HG03135 (cell line): ENCODE data around the gene ASAP3.

Experiments used
- ATAC-seq: cut with Tn5 transposase; IDR thresholded peaks from one replicate; pipeline ENCODE4 v1.9.1; 2021; ENCODE audit warnings: mild to moderate bottlenecking, moderate library complexity; ENCODE audit not compliant: unreplicated experiment

ASAP3 gene

DNA sequence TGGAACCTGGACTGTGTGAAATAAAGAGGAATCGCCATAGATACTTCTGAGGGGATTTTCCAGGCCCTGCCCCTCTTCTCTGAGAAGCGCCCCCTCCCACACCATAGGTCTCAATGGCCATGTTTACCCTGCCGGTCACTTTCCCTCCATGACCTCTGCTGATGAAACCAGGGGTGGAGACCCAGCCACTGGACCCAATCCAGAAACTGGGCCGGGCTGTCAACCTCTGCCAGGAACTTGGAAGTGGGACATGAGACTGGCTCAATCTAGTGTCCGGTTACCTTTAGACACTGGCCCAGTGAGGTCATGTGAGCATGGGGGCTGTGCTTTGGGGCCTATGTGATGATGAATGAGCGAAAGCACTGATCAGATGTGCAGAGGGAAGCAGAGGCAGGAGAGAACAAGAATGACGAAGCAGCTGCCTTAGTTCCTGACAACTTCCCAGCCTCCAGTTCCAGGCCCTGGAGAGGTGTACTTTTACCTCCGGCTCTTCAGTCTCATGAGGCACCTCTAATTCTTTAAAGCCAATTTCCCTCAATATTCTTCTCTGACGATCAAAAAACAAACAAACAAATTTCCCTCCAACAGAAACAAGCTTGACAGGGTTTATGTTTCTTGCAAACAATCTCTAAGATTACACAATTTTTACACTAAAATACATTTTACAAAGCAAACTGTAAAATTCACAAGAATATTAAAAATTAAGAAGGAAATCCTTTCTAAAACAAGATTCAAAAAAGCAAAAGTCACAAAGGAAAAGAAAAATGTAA, 4.9 kb downstream of the ASAP3 start:
- ATAC-seq = no peak

DNA sequence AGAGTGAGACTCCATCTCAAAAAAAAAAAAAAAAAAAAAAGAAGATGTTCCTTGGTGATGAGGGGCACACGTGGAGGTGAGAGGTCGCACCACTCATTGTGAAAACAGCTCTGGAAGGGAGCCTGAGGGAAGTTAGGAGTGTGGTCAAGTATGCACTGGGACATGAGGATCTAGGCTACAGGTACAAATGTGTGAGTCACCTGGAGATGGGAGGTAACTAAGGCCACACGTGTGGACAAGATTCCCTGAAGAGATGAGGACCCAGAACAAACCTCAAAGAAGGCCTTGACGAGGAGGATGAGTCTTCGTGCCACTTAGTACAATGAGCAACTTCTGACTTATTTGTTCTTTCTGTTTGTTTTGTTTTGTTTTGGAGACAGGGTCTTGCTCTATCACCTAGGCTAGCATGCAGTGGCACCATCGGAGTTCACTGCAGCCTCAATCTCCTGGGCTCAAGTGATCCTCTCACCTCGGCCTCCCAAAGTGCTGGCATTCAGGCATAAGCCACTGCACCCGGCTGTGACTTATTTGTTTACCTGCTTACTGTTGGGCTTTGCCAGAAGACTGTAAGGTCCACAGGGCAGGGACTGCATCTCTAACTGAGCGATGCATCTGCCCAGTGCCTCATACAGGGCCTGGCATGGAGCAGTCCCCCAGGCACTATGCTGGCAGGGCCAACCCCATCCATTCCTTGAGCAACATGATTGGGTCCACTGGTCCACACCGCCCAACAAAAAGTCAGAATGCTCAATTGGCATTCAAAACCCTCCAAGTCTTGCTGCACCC, 6.4 kb downstream of the ASAP3 start:
- ATAC-seq = no peak

DNA sequence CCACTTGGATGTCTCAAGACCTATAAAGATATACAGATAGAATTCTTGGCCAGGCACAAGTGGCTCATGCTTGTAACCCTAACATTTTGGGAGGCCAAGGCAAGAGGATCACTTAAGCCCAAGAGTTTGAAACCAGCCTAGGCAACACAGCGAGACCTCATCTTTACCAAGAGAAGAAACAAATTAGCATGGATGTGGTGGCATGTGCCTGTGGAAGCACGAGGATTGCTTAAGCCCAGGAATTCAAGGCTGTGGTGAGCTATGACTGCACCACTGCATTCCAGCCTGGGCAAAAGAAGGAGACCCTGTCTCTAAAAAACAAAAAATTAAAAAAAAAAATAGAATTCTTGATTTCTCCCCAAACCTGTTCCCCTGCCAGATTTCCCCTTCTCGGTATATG, 8.3 kb downstream of the ASAP3 start:
- ATAC-seq = no peak

DNA sequence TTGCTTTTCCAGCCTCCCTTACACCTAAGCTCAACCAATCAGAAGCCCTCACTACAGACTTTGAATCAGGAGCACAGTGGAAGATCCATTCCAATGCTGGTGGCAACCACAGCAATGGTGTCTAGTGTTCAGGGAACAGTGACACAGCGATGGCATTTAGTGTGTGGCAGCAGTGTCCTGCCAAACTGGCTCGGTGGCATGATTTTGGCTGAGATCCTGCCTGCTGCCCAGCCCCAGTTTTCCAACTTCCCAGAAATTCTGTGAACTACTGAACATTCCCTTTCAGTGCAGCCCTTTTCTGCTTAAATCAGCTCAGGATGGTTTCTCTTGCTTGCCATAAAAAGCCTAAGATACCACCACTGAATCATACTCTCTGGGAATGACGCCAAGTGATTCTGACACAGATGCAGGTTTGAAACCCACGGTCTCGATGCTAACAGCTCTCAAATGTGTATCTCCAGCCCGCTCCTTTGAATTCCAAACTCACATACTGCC, 8.8 kb downstream of the ASAP3 start:
- ATAC-seq = no peak

DNA sequence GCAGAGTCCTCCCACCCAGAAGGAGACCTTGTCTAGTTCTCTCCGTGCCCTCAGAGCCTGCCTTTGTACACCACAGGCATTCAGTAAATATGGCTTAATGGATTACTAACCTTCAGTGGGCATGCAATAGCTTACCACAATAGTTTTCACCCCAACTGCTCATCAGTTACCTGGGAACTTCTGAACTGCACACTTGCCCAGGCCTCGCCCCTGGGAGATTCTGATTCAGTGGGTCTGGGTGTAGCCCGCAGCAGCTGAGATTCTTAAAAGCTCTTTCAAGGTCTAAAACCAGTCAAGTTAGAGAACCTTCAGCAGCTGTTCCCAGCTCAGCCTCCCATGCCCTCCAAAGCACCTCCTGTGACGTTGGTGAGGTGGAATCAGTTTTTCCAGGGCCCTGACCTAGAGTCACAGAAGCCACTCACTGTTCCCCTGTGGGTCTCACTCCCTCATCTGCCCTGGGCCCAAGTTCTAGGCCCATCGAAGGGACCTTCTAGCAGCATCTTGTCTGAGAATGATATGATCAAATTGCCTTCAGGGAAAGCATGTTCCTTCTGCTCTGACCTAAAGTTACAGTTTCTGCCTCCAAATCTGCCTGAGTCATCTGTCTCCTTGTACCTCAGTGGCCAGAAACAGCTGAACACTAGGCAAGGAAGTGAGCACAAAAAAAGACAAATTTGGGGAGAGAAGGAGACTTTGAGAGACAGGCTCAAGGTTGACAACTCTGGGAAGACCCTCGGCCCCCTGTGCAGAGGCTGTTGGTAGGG, 10.8 kb downstream of the ASAP3 start:
- ATAC-seq = no peak

DNA sequence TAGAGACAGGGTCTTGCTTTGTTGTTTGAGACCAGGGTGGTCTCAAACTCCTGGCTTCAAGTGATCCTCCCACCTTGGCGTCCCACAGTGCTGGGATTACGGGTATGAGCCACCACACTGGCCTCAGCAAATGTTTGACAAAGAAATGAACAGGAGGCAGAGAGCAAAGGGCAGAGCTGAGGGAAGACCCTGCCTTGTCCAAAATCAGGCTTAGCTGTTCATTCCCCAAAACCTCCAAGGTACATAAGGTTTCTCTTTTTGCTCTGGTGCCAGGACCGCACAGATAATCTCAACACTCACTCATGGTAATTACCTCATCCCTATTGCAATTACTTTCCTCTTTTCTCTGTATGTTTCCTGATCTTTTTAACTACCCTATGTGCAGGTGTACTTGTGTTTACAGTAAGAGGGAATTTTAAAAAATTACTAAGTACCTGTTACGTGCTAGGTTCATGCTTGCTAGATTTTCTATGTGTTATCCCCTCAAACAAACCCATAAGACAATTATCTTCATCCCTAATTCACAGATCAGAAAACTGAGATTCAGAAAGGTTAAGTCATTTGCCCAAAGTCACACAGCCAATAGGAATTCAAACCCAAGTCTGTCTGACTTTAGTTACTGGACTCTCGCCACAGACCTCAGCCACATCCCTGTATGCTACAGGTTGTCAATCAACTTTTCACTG, 11.5 kb downstream of the ASAP3 start:
- ATAC-seq = no peak

DNA sequence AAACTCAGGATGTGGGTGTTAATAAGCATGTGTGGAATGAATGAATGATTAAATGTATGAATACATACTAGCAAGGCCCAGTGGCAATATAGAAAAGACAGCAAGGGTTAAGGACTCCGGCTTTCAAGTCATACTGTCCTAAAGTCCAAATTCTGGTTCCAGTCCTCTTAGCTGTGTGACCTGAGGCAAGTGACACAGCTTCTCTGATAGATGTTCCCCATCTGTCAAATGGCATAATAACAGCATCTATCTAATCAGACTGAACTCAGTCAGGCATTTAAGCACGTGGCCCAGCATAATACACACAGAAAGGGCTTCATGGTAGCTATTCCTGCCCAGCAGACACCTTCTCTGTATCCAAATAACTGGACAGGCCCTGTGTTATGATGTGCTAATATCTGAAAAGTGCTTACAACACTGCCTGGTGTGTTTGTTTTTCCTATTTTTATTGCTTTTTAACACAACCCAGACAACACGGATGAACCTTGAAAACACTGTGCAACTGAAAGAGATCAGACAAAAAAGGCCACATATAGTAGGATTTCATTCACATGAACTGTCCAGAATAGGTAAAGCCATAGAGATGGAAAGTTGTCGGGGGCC, 12.4 kb downstream of the ASAP3 start:
- no peak for ATAC-seq

DNA sequence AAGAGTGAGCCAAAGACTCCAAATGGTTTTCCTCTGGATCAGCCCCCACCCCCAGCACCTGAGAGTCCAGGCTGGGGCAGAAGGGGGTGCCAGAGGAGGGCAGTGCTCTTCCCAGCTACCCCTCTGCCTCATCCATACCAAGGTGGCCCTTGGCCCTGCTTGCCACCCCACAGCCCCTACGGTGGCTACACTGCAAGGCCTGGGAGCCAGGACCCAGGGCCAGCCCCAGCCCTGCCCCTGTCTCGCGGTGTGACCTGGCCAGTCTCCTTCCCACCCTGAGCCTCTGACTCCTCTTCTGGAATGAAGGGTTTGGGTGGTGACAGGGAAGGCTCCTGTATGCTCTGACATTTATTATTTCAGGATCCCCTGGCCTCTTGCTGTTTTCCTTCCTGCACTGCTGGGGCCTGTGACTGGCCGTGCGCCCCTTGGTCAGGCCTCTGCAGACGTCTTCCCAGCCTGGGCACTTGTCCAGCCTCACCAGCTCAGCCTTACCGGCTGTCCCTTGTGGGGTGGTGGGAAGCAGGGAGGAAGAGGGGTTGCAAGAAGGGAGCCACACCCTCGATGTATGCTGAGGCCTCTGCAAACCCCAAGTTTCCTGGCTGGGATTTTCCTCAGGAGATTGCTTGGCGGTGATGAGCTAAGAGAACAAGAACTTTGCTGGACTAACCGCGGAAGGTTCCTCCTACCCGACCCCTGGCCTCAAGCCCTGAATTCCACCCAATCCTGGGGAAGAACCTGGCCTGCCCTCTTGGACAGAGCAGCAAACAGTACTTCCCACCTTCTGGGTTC, 13.5 kb downstream of the ASAP3 start:
- no peak for ATAC-seq

DNA sequence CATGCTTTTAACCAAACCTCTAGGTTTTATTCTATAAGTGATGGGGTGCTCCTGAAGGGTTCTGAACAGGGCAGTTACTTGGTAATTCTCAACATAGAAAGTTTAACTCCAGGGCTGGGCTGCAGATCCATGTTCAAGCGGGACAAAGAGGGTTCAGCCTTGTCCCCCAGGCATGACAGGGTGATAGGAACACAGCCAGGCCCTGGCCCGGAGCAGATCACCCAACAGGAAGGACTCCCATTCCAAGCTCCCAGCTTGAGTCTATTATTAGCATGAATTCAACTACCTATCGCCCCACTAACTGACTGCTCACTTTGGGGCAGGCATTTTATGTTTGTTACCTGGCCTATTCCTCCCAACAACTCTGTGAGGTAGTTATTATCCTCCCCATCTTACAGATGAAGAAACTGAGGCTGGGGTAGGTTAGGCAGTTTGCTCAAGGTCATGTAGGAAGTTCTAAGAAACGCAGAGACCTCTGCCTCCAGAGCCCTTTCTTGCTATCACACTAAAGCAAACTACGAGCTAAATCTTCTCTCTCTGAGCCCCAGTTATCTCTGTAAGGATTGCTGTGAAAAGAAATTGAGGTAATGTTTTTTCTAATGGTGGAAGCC, 14.5 kb downstream of the ASAP3 start:
- no peak for ATAC-seq

DNA sequence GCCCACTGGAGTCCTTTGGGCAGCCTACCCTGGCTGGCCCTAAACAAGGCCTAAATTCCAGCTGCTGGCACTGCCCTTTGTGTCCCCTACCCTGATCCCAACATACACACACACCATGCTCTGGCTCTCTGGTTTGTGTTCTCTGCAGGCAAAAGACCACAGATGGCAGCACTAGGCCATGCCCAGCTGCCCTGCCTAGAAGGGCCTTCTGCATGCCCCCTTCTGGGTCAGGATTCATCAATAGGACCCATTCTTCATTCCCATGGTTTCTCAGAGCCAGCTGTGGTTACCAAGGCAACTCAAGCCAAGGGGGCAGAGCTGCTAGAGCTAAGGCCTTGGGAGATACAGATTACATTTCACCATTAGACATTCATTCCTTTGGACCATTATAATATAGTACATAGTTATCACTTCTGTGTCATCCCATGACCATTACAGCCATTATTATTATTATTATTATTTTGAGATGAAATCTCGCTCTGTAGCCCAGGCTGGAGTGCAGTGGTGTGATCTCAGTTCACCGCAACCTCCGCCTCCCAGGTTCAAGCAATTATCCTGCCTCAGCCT, 17.5 kb downstream of the ASAP3 start:
- no peak for ATAC-seq

DNA sequence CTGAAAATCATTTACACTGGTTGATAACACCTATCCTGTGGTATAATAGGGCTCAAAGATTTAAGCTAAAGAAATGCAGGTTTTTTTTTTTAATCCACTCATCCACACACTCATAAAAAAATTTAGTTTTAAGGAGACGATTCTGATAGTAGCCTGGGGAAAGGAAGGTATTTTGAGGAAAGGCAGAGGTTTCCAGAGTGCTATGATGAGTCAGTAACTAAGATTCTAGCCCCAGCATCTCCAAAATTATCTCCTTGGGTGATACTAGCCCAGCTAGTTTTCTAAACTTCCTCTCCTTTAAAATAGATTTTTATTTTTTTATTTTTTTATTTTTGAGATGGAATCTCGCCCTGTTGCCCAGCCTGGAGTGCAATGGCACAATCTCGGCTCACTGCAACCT, 20.7 kb downstream of the ASAP3 start:
- no peak for ATAC-seq

DNA sequence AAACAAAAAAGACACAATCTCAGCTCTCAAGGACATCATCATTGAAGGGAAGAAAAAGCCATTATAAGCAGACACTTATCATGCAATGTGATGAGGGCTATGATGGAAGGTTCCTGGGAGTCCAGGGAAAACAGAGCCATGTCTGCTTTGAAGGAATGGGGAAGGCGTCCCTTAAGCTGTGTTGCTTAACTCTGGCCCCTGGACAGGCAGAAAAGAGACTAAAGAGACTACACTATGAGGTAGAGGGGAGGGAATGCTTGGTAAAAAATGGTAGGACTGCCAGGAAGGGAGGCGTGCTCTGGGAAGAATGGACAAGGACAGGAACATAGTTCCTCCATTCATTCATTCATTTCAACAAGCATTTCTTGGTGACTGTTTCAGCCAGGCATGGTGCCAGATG, 21.2 kb downstream of the ASAP3 start:
- ATAC-seq = no peak

DNA sequence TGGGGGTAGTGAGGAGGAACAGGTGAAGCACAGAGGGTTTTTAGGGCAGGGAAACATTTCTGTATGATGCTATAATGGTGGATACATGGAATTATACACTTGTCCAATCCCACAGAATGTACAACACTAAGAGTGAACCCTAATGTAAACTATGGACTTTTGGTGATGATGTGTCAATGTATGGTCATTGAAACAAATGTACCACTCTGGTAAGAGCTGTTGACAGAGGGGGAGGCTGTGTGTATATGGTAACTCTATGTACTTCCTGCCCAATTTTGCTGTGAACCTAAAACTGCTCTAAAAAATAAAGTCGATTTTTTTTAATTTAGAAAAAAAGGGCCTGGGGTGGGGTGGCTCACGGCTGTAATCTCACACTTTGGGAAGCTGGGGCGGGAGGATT, 22.9 kb downstream of the ASAP3 start:
- no peak for ATAC-seq

DNA sequence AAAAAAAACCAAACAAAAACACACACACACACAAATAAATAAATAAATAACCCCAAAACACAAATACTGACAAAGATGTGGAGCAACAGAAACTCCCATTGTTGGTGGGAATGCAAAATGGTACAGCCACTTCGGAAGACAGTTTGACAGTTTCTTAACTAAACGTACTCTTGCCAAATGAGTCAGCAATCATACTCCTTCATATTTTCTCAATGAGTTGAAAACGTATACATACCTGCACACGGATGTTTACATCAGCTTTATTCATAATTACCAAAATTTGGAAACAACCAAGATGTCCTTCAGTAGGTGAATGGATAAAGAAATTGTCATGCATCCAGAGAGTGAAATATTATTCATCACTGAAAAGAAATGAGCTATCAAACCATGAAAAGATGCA, 23.5 kb downstream of the ASAP3 start:
- no peak for ATAC-seq

DNA sequence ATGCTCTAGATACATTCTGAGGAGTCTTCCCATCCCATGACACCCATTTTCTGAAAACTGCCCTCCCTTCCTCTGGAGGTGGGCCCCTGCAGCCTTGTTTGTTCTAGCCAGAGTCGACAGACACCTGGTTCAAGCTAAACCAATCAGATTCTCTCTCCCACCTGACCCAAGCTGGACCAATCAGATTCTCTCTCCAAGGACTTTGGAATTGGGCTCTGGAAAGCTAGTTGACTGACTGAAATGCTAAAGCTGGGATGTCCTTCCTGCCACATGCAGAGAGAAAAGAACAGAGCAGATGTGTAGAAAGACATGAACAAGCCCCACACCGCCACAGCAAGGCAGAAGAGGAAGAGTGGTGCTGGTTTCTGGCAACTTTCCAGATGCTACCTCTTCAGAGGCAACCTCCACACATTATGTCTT, 24.6 kb downstream of the ASAP3 start:
- ATAC-seq = no peak

DNA sequence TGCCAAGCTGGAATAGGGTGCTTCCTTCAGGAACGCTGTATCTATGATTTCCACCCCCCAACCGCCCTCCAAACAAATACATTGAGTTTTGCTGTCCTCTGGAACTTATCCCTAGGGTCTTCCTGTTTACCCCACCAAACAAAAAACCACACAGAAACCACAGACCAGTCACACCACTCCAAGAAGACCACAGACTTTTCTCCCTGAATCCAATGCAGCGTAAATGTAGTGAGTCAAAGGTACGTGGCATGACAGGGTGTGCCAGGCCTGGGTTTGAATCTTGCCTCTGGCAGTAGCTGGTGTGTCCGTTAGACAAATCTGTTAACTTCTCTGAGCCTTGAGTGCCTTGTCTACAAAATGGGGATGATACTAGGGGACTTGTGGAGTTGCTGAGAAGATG, 27.8 kb downstream of the ASAP3 start:
- ATAC-seq = no peak

DNA sequence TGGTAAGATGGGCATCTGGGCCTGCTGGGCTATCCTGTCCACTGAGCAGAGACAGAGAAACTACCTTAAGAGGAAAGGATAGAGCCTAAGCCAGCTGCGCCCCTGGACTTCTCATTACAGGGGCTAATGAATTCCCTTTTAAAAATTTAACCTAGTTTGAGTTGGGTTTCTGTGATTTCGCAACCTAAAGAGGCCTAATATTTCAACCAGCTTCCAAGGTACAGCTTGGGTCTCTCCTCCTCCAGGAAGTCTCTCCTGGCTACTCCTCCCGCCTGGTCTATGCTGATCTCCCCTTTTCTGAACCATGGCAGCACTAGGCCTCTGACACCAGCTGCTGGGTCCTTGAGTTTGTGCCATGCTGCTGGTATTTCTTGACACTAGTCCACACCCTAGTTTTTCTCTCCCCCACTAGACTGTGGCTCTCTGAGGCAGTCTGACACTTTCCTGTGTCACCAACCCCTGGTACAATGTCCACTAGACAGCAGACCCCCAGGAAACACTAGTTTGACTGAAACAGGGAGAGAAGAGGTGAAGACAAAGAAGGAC, 30.5 kb downstream of the ASAP3 start:
- no peak for ATAC-seq

DNA sequence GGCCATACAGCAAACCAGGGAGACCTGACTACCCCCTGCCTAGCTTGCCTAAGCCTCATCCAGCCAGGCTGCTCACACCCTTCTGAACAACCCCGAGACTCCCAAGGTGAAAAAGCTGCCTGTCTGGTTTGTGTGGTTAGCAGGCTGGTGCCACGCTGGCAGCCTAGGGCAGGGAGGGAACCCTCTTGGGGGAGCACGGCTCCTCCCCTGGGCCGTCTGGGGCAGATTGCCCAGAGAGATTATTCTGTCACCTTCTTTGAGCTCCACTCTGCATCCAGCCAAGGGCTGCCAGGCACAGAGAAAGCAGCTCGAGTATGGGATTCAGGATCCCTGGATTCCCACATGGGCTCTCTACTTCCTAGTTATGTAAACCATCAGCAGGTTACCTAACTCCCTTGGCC, 32.0 kb downstream of the ASAP3 start:
- no peak for ATAC-seq

DNA sequence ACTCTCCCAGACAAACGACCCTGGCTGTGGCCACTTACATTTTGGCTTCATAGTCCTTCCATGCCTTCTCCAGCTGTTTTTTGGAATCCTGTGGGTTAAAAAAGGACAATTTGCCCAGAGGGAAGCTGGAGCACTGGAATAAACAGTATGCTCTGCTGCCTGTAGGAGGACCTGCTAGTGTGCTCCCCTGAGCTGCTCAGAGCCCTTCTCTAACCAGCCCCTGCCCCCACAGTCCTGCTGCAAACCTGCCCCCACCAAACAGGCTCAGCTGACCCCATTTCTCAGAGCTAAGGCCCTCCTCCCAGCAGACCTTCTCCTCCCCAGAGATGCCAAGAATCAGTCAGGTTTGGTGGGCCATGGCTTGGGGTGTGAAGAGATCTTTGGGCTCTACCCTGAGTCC, 32.5 kb downstream of the ASAP3 start:
- no peak for ATAC-seq
